Measurements from ENCODE around the gene FOXP1.

Gene FOXP1

GRCh38 chr3:71392251-71392650 lies 191.3 kb downstream of the FOXP1 start:
- no peak for DNase-seq

GRCh38 chr3:71391361-71391760 lies 192.2 kb downstream of the FOXP1 start:
- DNase-seq: peak; percentile 44

- peak; percentile 50 for DNase-seq
Measured at GRCh38 chr3:71389911-71390573, 193.5 kb downstream of the FOXP1 start.

DNA sequence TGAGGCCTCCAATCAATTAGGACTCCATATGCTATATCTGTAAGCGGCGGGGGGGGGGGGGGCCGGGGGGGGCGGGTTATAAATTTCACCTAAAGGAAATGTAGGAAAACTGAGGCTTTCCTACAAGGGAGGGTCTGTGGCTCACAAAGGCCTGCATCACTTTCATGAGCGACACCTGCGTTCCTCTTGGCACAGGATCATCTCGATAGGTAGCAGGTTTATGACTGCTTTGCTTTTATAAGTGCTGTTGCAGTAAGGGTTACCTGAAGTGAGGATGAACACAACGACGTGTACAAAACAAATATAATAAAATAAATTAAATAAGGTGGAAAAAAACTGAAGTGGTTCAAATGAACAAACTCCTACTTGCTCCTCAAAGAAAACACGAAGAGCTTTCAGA lies 194.3 kb downstream of the FOXP1 start:
- DNase-seq: no peak

DNA sequence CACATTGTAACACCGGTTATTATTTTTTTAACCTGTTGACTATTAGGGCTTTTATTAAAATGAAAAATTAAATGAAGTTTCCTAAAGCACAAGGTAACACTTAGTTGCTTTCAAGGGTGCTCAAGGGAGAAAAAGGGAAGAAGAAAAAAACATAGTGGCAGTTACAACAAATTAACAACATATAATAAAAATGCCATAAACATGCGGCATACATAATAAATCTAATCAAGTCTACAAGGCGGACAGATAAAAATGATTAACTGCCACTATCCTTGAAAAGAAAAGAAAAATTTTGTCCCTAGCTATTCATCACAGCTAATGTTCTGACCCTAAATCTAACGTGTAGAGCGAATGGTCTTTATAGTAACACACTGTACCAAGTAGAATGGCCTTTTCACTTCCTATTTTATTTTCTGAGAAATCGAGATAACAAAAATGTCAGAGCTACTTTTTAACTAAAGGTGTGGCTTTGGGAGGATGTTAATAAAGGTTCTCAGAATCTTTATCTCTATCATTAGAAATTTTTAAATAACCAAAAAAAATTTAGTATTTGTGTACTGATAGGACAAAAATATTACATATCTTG lies 194.9 kb downstream of the FOXP1 start:
- DNase-seq: peak; percentile 72

- DNase-seq: no peak
Measured at GRCh38 chr3:71387586-71387985, 195.9 kb downstream of the FOXP1 start.

GRCh38 chr3:71384837-71385716 lies 198.5 kb downstream of the FOXP1 start:
- no peak for DNase-seq

DNA sequence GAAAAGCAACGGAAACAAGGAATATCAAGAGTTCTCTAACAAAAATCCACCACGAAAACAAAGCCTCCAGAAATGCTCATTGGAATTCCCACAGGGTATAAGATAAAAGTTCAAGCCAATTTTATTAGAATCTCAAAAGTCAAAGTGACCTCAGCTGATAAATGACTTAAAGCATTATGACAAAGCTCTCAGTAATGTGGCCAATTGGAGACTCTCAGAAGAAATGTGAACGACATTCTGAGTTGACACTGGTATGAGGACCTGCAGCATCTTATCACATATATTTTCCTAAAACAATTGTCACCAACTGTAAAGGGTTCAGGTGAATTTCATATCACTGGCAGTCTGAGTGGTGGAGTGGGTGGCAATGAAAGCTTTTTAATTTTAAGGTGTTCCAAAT lies 199.1 kb downstream of the FOXP1 start:
- no peak for DNase-seq

- no peak for DNase-seq
Measured at GRCh38 chr3:71380096-71380495, 203.4 kb downstream of the FOXP1 start.

DNA sequence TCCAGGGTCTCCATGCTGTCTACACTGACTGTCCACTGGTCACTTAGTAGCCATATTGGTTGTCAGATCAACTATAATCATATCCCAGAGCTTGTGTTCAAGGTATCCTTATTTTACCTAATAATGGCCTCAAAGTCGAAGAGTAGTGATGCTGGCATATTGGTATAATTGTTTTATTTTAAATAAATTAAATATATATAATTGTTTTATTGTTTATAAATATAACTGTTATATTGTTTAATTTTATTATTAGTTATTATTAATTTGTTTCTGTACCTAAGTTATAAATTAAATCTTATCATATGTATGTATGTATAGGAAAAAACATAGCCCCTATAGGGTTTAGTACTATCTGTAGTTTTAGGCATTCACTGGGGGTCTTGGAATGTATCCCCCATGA lies 205.0 kb downstream of the FOXP1 start:
- no peak for DNase-seq

GRCh38 chr3:71376911-71377310 lies 206.6 kb downstream of the FOXP1 start:
- DNase-seq: no peak

GRCh38 chr3:71376503-71376902 lies 207.0 kb downstream of the FOXP1 start:
- DNase-seq: no peak

GRCh38 chr3:71374582-71374981 lies 208.9 kb downstream of the FOXP1 start:
- DNase-seq: no peak

DNA sequence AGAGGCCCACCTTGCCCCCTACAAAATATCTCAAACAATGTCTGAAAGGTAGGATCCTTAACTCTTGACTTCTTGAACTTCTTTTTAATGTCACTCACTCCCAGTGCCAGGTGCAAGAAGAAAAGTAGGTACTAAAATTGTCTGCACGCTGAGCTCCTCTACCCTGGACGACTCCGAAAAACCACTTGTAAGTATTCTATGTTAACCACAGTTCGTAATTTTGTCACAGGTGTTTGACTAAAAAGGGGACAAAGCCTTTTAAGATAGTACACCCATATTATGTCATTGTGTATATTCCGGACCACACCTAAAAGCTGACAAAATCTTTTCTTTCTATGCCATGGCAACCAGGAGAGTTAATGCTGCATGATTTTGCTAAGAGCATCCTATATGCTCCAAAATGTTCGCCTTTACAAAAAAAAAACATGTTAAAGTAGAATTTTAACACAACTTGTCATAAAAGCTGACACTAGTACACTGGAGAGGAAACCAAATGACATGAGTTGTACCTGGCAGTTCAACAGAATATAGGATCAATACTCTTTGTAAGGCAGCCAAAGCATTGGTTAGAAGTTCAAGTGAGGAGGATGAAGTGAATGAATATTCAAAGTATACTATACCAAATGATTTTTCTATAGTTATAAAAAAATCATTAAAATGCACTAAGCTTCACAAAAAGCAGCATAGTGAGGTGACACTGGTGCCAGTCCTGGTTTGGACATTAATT lies 210.5 kb downstream of the FOXP1 start:
- no peak for DNase-seq

DNA sequence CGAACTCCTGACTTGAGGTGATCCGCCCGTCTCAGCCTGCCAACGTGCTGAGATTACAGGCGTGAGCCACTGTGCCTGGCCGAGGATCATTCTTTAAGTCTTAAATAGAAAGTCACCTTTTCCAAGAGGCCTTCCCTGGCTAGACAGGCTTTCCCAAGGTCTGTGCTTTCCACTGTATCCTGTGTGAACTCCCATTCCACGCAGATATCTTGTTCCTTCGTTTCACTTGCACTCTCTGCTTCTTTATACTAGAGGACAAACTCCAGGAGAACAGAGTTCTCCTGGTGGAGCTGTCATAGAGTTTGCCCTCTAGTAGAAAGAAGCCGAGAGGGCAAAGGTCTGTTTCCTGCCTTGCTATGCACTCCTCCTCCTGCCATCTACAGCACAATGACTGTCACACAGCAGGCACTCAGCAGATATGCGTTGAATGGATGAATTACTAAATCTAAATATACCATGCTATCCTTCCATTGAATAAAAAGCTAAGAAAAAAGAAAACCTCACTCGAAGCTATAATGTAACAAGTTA lies 211.2 kb downstream of the FOXP1 start:
- no peak for DNase-seq

DNA sequence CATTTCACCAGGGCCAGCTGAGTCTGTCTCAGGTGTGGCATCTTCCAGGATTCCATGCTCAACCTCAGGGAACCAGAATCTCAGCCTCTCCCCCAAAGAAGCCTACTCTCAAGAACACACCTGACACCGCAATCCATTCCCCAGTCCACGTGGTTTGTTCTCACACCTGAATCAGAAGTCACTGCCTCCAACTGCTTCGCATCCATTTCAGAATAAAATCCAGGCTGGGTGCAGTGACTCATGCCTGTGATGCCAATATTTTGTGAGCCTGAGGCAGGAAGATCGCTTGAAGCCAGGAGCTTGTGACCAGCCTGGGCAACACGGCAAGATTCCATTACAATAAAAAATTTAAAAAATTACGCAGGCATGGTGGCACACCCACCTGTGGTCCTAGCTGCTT lies 212.2 kb downstream of the FOXP1 start:
- DNase-seq: no peak

DNA sequence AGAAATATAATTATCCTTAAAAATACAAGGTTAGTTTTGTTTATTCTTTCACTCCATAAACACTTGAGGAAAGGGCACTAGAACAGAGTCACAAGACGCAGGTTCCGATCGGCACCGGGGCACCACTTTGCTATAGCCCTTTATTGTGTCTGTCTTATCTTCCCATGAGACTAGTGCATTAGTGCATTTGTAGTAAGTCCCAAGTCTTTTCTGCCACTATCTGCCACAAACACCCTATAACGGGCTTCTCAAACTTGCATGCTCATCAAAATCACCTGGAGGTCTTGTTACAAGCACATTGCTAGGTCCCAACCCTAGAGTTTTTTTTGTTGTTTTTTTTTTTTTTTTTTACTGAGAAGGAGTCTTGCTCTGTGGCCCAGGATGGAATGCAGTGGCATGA lies 213.1 kb downstream of the FOXP1 start:
- DNase-seq: peak; percentile 59

DNA sequence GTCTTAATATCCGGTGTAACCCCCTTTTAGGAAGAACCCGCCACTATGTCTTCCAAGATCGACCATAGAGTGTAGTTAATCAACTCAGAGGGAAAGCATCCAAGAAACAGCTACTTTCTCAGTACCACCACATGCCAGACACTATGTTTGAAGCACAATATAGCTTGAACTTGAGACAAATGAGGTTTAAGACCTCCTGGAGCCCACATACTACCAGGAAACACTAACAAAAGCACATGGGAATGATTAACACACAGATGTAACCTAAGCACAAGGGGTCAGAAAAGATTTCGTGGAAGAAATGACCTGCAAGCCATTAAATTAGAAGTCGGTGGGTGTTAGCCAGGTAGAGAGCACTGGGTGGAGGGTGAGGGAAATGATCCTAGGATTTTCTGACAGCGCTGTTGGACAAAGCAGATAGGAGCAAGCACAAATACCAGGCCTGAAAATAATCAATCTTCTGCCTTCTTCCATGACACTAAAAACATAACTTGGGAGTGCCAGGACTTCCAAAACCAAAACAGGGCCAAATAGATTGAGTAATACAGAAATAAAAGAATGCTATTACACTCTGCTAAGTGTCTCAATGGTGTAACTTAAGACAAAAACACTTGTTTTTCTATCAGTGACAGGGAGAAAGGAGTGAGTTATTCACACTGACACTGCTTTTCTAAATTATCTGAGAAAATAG lies 213.7 kb downstream of the FOXP1 start:
- no peak for DNase-seq

DNA sequence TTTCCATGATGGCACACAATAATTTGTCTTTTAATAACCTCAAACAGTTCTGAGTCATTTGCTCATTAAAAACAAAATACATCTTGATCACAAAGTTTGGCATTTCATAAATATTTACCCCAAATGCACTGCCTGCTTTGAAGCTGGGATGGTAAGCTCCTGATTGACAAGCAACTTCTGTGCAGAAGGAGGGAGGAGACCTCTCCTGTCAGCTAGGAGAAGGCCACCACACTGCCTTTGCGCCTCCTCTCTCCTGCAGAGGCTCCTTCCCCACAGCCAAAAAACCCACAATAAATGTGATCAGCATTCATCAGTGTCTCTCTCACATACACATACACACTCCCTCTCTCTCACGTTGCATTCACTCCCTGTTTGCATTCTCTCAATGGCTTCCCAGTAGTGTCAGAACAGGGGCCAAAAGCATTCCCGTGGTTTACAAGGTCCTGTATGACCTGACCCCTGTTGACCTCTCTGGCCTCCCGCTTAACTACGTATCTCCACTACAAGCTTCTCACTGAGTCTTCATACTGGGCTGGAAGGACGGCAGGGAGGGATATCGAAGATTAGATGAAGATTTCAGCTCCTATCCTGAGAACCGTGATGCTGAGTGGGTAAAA lies 216.4 kb downstream of the FOXP1 start:
- DNase-seq: no peak

GRCh38 chr3:71361334-71361890 lies 222.1 kb downstream of the FOXP1 start:
- no peak for DNase-seq

DNA sequence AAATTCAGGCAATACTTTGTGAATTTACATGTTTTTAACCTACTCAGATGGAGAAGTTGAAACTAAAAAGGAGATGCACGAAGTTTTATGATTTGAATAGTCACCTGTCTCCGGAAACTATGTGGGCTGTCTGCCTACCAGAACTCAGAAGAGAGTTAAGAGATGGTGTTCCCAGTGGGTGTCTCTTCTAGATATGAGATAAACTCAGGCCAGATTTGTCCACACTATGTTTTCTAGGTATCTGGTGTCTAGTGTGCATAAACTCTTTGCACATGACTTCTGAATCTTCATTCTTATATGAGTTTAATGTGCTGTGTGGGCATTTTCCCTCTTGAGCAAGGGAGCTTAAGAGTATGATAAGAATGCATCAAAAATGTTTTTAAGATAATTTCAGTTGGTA lies 222.8 kb downstream of the FOXP1 start:
- DNase-seq: no peak

GRCh38 chr3:71360180-71360579 lies 223.3 kb downstream of the FOXP1 start:
- no peak for DNase-seq
